22Rv1 (cell line): Measurements from ENCODE around the gene RELA.

Experiments
- ZFX ChIP-seq: fragments of 450-650 bp; IDR thresholded peaks from 2 replicates; pipeline ENCODE4 v1.6.1; 2017; ENCODE audit warnings: antibody characterized with exemption, borderline replicate concordance
- TF ChIP-seq, protein P1 (sequence below): fragments of 450-650 bp; IDR thresholded peaks from 2 replicates; pipeline ENCODE4 v1.5.1; 2017; ENCODE audit warnings: mild to moderate bottlenecking

GRCh38 chr11:65646958-65647701 lies 15.6 kb downstream of the RELA start:
- TF ChIP-seq, protein P1, sequence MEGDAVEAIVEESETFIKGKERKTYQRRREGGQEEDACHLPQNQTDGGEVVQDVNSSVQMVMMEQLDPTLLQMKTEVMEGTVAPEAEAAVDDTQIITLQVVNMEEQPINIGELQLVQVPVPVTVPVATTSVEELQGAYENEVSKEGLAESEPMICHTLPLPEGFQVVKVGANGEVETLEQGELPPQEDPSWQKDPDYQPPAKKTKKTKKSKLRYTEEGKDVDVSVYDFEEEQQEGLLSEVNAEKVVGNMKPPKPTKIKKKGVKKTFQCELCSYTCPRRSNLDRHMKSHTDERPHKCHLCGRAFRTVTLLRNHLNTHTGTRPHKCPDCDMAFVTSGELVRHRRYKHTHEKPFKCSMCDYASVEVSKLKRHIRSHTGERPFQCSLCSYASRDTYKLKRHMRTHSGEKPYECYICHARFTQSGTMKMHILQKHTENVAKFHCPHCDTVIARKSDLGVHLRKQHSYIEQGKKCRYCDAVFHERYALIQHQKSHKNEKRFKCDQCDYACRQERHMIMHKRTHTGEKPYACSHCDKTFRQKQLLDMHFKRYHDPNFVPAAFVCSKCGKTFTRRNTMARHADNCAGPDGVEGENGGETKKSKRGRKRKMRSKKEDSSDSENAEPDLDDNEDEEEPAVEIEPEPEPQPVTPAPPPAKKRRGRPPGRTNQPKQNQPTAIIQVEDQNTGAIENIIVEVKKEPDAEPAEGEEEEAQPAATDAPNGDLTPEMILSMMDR = peak; percentile 49
- no peak for TF ChIP-seq ZFX
